DOHH2 (cell line): ENCODE measurements around the gene ALOX5.

Experiments
- EZH2phosphoT487 ChIP-seq: fragments of 200-600 bp; sonication (generic); IDR thresholded peaks from 2 replicates; pipeline ENCODE4 v1.6.1; 2017; ENCODE audit warnings: borderline replicate concordance, mild to moderate bottlenecking, antibody characterized with exemption, low read length, moderate library complexity, mixed read lengths
- TF ChIP-seq, protein P1 (sequence below): fragments of 200-600 bp; sonication (generic); IDR thresholded peaks from one replicate; pipeline ENCODE4 v1.5.1; 2014; ENCODE audit warnings: antibody characterized with exemption, mild to moderate bottlenecking, low read depth, low read length; ENCODE audit not compliant: poor library complexity, severe bottlenecking

DNA sequence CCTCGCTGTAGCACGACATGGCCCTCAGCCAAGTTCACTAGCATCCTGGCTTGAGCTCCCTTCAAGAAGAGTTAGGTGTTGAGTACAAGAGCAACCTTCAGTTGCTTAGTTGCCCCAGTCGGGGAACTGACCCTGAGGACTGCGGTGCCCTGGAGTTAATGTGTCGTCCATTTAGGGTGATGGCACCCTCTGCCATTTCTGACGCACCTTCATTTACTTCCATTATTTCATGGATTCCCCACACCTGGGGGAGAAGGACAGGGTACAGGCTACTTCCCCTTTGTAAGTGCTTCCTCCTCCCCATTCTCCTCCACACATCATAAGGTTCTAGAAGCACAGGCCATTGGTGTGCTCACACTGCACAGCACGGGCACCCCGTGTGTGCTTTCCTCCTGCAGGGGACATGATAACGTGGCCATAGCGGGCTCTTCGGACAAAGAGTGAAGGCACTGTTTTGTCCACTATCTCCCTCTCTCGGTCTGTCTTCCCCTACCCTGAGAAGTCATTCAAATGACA is 1.8 kb downstream of the ALOX5 start:
- TF ChIP-seq, protein P1, sequence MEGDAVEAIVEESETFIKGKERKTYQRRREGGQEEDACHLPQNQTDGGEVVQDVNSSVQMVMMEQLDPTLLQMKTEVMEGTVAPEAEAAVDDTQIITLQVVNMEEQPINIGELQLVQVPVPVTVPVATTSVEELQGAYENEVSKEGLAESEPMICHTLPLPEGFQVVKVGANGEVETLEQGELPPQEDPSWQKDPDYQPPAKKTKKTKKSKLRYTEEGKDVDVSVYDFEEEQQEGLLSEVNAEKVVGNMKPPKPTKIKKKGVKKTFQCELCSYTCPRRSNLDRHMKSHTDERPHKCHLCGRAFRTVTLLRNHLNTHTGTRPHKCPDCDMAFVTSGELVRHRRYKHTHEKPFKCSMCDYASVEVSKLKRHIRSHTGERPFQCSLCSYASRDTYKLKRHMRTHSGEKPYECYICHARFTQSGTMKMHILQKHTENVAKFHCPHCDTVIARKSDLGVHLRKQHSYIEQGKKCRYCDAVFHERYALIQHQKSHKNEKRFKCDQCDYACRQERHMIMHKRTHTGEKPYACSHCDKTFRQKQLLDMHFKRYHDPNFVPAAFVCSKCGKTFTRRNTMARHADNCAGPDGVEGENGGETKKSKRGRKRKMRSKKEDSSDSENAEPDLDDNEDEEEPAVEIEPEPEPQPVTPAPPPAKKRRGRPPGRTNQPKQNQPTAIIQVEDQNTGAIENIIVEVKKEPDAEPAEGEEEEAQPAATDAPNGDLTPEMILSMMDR: no peak
- TF ChIP-seq EZH2phosphoT487: no peak
